Gastrocnemius medialis (tissue), 4 donors: ENCODE measurements around the gene PAX5. TPM values are rescaled to one million over a fixed set of nuclear protein-coding genes. Genes with fewer than 3 reads are reported as not detected.

ENCODE experiments used
- ATAC-seq, 2 donors: fragments of 150-250 bp; one replicate each; pipeline ENCODE4 v1.9.1; 2016
- DNase-seq, 2 donors: peaks; one replicate each; pipeline ENCODE4 v3.0.0-alpha.2; 2019
- H3K27ac ChIP-seq, 4 donors: fragments of 200-600 bp; sonication (generic); 1 replicate in 1 of 4; 2 replicates in 3 of 4; pipeline ENCODE4 v1.5.1; 2016 to 2018; ENCODE audit warnings: mild to moderate bottlenecking in 2 of 4, moderate library complexity in 1 of 4
- H3K27me3 ChIP-seq, 3 donors: fragments of 200-600 bp; sonication (generic) in 2 of 3; 1 replicate in 1 of 3; 2 replicates in 2 of 3; pipeline versions ENCODE4 v1.5.1 to v1.6.0; 2016 to 2019; ENCODE audit warnings: mild to moderate bottlenecking in 1 of 3, moderate library complexity in 1 of 3
- H3K36me3 ChIP-seq, 2 donors: fragments of 200-600 bp; sonication (generic) in 1 of 2; one replicate each; pipeline ENCODE4 v1.5.1; 2017 to 2018
- H3K4me1 ChIP-seq, 2 donors: fragments of 200-600 bp; sonication (generic) in 1 of 2; one replicate each; pipeline ENCODE4 v1.5.1; 2016 to 2017; ENCODE audit warnings: mild to moderate bottlenecking in 2 of 2
- H3K4me3 ChIP-seq, 4 donors: fragments of 200-600 bp; sonication (generic) in 3 of 4; 1 replicate in 1 of 4; 2 replicates in 3 of 4; pipeline ENCODE4 v1.5.1; 2016 to 2019; ENCODE audit warnings: mild to moderate bottlenecking in 2 of 4
- H3K9me3 ChIP-seq, 3 donors: fragments of 200-600 bp; sonication (generic) in 2 of 3; 1 replicate in 1 of 3; 2 replicates in 2 of 3; pipeline ENCODE4 v1.5.1; 2016 to 2019
- CTCF ChIP-seq, 5 experiments: fragments of 450-650 bp in 3 of 5; fragments of 200-600 bp in 2 of 5; sonication (generic) in 2 of 5; IDR thresholded peaks in 4 of 5; conservative IDR thresholded peaks in 1 of 5; 1 replicate in 4 of 5; 2 replicates in 1 of 5; pipeline ENCODE4 v1.5.1; 2016 to 2019; ENCODE audit warnings: antibody characterized with exemption in 5 of 5, mild to moderate bottlenecking in 3 of 5, moderate library complexity in 3 of 5
- POLR2A ChIP-seq, 2 donors: fragments of 450-650 bp; IDR thresholded peaks; one replicate each; pipeline ENCODE4 v1.6.1; 2017; ENCODE audit warnings: antibody characterized with exemption in 2 of 2, mild to moderate bottlenecking in 2 of 2, moderate library complexity in 2 of 2
- in situ Hi-C, 4 donors: fragments of 200-750 bp; cut with MboI; loops; one replicate each; pipeline versions ENCODE4 v1.15.0 to v1.8.0; 2017; ENCODE audit warnings: low sequenced_read_pairs in 4 of 4
- intact Hi-C: fragments of 100-400 bp; cut with DNase I; formaldehyde crosslinking; loops from one replicate; pipeline ENCODE4 v1.15.1; 2023; ENCODE audit warnings: low total_unique reads
- total RNA-seq, 4 donors: library from RNA; depleted of rRNA; stranded (reverse); fragments of >200 nt; gene quantifications; one replicate each; pipeline versions ENCODE4 v1.1.0 to v1.2.3, GENCODE V29; 2016

The PAX5 gene
- total RNA-seq, 4 donors from 2014 or later: 0.19 TPM; not detected in 3

- Histone ChIP-seq H3K4me1 (no peaks in the 10 kb centered on the region), H3K9me3 (no peaks in the 10 kb centered on the region), H3K4me3 (no peak overlapping the region), H3K27ac (no peak overlapping the region), H3K27me3 (no peaks in the 10 kb centered on the region), H3K36me3 (no peaks in the 10 kb centered on the region)
- in situ Hi-C loops (loop anchor here in 1 of 4 donors (25.0 kb wide), 2 partner anchors 105 to 480 kb away; no protein-coding TSS in a partner anchor), intact Hi-C loops (no loop called here)
- DNase-seq: no peak
- ATAC-seq: no peak
- no peak for TF ChIP-seq CTCF (IDR thresholded peaks at IDR 0.05 in 4 of 5, conservative IDR thresholded peaks at IDR 0.05 in 1 of 5)
- TF ChIP-seq POLR2A (IDR thresholded peaks at IDR 0.05): no peak
Measured at GRCh38 chr9:36881743-36882441, 152.2 kb downstream of the PAX5 start.

- Histone ChIP-seq H3K27ac (no peak overlapping the region), H3K9me3 (no peaks in the 10 kb centered on the region), H3K27me3 (no peaks in the 10 kb centered on the region), H3K36me3 (no peaks in the 10 kb centered on the region), H3K4me1 (no peaks in the 10 kb centered on the region), H3K4me3 (no peak overlapping the region)
- TF ChIP-seq POLR2A (IDR thresholded peaks at IDR 0.05) (no peak), CTCF (IDR thresholded peaks at IDR 0.05 in 4 of 5, conservative IDR thresholded peaks at IDR 0.05 in 1 of 5) (no peak)
- no peak for ATAC-seq
- intact Hi-C loops: no loop called here
- in situ Hi-C loops: loop anchor here in 1 of 4 donors (25.0 kb wide), 2 partner anchors 106 to 481 kb away; no protein-coding TSS in a partner anchor
- DNase-seq: no peak
Measured at GRCh38 chr9:36881316-36881715, 152.8 kb downstream of the PAX5 start.

- intact Hi-C loops: no loop called here
- Histone ChIP-seq H3K9me3 (no peaks in the 10 kb centered on the region), H3K36me3 (no peaks in the 10 kb centered on the region), H3K27ac (no peak overlapping the region), H3K4me3 (no peak overlapping the region), H3K27me3 (no peaks in the 10 kb centered on the region), H3K4me1 (no peaks in the 10 kb centered on the region)
- no peak for ATAC-seq
- in situ Hi-C loops: loop anchor here in 1 of 4 donors (25.0 kb wide), 2 partner anchors 107 to 482 kb away; no protein-coding TSS in a partner anchor
- DNase-seq: no peak
- no peak for TF ChIP-seq CTCF (IDR thresholded peaks at IDR 0.05 in 4 of 5, conservative IDR thresholded peaks at IDR 0.05 in 1 of 5)
- no peak for TF ChIP-seq POLR2A (IDR thresholded peaks at IDR 0.05)
Measured at GRCh38 chr9:36880075-36880474, 154.0 kb downstream of the PAX5 start.

- H3K36me3 ChIP-seq: no peaks in the 10 kb centered on the region
- no peaks in the 10 kb centered on the region for H3K9me3 ChIP-seq
- in situ Hi-C loops (loop anchor here in 1 of 4 donors (25.0 kb wide), 2 partner anchors 108 to 483 kb away; no protein-coding TSS in a partner anchor), intact Hi-C loops (no loop called here)
- H3K27ac ChIP-seq: no peak overlapping the region
- no peak overlapping the region for H3K4me3 ChIP-seq
- DNase-seq (no peak), ATAC-seq (no peak)
- no peaks in the 10 kb centered on the region for H3K4me1 ChIP-seq
- H3K27me3 ChIP-seq: no peaks in the 10 kb centered on the region
- TF ChIP-seq CTCF (IDR thresholded peaks at IDR 0.05 in 4 of 5, conservative IDR thresholded peaks at IDR 0.05 in 1 of 5): no peak
- TF ChIP-seq POLR2A (IDR thresholded peaks at IDR 0.05): no peak
Measured at GRCh38 chr9:36878986-36879982, 154.8 kb downstream of the PAX5 start.
